ENCODE results near the gene NFKBIL1.
"Not testable (repeated sequence)": the region's sequence is repeated elsewhere in the genome, so short reads cannot be mapped to it uniquely, and the experiment has no call there.

The NFKBIL1 gene, protein sequence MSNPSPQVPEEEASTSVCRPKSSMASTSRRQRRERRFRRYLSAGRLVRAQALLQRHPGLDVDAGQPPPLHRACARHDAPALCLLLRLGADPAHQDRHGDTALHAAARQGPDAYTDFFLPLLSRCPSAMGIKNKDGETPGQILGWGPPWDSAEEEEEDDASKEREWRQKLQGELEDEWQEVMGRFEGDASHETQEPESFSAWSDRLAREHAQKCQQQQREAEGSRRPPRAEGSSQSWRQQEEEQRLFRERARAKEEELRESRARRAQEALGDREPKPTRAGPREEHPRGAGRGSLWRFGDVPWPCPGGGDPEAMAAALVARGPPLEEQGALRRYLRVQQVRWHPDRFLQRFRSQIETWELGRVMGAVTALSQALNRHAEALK

DNA sequence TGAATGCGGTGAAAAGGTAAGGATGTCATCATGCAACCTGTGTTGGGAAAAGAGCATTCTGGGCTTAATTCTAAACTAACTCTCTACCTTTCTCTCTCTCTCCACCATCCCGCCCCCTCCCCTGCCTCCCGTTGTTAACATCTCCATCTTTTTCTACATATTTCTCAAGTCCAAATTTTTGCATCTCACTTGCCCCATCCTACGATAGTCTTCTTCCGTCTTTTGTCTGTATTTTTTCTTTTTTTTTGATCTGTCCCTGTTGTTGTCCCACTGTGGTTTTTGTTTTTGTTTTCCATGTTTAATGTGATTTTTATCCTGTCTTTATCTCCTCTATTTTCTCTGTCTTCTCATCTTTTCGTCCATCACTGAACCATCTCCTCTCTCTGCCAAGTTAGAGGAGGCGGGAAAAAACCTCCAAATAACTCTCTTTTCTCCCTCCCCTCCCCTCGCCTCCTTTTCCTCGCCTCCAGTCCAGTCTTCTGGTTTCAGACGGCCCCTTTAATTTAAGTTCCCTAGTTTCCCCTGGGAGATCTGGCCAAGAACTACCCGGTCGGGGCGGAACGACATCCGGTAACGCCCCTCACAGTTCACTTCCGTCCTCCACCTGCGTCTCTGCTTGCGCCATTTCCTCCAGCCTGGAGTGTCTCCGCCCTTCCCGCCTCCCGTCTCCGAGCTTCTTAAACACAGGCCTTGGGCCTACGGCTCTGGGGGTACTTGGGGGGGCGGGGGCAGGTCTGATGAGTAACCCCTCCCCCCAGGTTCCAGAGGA lies at the start of gene NFKBIL1:
Gene NFKBIL1 (plus strand): TSS at position 651 of the 769 bp plus-strand sequence. CDS start 87 bp downstream, at position 738.
- peak; percentile 82 to 88 for DNase-seq (ENCODE audit: low read depth in 2 of 2)

DNA sequence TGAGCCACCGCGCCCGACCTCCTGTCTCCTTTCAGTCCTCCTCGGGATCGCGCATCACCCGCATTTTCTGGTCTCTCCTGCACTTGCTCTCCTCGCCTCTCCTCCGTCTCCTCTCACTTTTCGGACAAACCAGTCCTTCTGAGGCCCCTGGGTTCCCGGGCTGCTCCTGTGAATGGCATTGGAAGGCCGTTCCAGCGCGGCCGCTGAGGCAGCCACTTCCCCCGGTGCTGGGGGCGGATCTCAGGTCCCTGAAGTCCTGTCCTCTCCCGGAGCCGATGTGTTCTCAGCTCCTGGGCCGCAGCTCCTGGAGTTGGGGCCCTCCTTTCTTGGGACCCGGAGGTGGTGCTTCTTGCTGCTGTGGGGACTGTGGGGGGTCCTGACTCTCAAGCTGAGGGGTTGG lies 48.7 kb upstream of the NFKBIL1 start:
- DNase-seq (ENCODE audit: low read depth in 2 of 2) = no peak

DNA sequence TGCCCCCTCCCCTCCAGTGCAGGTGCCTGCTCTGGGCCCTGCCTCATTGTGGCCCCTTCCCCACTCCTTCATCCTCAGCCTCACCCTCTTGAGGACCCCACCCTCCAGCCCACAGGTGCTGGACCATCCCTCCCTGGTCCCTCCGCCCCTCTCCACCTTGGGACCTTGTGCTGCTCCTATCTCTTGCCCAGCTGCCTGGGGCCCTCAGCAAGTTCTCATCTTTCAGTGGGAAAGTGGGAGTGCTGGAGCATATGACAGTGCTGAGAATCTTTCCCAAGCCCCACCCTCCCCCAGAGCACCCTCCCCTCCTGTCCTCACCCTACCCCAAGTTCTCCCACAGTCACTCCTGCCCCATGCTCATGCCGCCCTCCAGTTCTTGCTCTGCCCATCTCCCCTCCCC lies 47.8 kb upstream of the NFKBIL1 start:
- DNase-seq (ENCODE audit: low read depth in 2 of 2) = not testable (repeated sequence)

DNA sequence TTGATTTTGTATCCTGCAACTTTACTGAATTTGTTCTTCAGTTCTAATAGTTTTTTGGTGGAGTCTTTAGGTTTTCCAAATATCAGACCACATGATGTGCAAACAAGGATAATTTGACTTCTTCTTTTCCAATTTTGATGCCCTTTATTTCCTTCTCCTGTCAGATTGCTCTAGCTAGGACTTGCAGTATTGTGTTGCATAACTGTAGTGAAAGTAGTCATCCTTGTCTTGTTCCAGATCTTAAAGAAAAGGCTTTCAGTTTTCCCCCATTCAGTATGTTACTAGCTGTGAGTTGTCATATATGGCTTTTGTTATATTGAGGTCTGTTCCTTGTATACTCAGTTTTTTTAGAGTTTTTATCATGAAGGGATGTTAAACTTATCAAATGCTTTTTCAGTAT lies 44.8 kb upstream of the NFKBIL1 start:
- no peak for DNase-seq (ENCODE audit: low read depth in 2 of 2)

DNA sequence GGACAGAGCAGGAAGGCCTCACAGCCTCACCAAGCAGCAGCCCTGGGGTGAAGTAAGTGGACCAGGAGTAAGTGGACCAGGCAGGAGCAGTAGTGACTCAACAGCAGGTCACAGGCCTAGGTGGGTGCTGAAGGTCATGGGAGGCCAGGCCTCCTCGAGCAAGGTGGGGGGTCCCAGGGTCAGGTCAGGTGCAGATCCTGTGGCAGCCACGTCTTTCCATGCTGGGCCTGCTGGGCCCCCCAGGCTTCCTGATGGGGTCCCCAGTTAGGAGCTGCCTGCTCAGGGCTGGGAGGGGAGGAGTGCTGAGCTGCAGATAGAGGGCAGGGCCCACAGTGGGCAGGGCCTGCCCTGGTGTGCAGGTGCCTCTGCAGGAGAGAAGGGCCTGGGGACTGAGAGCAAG lies 38.4 kb upstream of the NFKBIL1 start:
- not testable (repeated sequence) for DNase-seq (ENCODE audit: low read depth in 2 of 2)

DNA sequence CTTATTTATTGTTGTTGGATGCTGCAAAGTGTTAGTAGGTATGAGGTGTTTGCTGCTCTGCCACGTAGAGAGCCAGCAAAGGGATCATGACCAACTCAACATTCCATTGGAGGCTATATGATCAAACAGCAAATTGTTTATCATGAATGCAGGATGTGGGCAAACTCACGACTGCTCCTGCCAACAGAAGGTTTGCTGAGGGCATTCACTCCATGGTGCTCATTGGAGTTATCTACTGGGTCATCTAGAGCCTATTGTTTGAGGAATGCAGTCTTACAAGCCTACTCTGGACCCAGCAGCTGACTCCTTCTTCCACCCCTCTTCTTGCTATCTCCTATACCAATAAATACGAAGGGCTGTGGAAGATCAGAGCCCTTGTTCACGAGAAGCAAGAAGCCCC lies 37.4 kb upstream of the NFKBIL1 start:
- no peak for DNase-seq (ENCODE audit: low read depth in 2 of 2)

DNA sequence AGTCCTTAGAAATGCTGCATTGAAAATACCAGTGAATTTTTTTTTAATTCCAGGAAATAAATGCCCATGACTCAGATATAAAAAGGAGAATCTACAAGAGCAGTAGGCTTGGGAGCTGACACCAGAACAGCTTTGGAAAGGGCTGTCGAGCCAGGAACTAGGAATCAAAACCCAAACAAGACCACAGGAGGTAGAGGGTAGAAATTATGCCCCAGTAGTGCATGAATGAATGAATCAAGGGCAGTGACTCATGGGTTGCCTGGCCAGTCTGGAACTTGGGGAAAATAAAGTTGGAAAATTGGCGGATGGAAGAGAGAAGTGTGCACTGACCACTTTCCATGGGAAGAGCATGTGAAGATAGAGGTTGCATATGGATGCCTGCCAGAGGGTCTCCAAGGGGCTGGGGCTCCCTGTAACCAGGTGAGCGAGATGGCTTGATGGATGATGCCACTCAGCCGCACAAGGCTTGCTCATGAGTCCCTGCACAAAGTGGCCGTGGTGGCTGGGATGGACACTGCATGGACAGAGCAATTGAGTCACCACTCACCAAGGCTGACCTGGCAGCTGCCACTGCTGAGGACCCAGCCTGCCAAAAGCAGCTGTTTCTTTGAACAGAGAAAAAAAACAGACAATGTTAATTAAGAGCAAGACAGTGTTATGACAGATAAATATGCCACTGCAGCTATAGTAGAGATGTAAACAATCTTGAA lies 33.8 kb upstream of the NFKBIL1 start:
- DNase-seq (ENCODE audit: low read depth in 2 of 2) = no peak

DNA sequence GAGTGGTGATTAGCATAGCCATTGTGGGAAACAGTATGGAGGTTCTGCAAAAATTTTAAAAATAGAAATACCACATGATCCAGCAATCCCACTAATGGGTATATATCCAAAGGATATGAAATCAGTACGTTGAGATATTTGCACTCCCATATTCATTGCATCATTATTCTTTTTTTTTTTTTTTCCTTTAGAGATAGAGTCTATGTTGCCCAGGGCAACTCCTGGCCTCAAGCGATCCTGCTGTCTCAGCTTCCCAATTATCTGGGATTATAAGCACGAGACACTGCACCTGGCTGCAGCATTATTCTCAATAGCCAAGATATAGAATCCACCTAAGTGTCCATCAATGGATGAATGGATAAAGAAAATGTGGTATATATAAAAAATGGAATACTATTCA lies 25.6 kb upstream of the NFKBIL1 start:
- no peak for DNase-seq (ENCODE audit: low read depth in 2 of 2)

DNA sequence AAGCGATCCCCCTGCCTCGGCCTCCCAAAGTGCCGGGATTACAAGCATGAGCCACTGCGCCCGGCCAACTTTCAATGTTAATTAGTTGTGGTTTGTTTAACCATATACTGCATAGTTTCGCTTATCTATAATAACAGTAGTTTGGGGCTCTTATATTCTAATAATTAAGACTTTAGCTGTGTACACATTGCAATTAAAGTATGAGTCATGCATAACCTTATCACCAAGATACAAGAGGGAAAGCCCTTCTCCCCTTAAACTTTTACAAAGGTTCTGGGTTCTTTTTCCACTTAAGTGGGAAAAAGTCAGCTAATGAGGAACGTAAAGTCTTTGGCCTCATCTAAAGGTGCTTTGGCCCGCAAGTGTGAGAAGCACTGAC lies 21.9 kb upstream of the NFKBIL1 start:
- no peak for DNase-seq (ENCODE audit: low read depth in 2 of 2)

DNA sequence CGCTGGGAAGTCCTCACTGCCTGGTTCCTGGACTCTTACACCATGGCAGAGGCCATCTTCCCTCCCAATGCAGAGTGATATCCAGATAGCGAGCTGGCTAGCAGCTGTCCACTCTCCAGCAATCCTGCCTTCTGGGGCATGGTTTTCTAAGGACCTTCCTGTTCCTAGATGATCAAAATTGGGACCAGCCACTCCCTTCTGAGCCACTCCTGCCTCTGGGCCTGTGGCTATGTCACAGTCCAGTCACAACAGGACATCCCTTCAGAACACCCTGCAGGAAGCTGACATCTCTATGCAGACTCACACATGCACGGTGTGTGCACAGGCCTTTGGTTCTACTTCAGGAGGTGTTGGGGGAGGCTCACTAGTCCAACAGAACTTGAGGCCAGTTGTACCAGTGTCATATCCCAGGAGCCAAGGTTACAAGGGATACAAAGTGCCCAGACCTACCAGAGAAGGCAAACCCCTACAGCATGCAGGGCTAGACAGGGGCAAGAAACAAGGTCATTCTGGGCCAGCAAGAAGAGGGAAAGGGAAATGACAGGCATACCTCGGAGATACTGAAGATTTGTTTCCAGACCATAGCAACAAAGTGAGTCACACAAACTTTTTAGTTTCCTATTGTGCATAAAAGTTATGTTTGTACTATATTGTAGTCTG lies 21.3 kb upstream of the NFKBIL1 start:
- no peak for DNase-seq (ENCODE audit: low read depth in 2 of 2)

DNA sequence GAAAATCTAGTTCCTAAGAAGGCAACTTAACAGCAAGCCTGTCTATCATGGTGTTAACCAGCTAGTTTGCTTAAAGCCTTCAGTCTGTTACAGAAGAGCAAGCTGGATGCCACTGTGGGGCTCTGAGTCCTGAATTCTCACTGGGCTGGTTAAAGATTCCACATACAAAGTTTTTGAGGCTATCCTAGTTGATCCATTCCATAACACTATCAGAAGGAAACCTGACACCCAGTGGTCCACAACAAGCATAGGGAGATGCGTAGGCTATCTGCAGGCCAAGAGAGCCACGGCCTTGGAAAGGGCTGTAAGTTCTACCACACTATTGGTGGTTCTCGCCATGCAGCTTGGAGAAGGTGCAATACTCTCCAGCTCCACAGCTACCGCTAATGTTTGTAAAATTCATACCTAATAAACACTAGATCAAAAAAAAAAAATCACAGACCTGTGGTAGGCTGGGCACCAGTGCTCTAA lies 19.1 kb upstream of the NFKBIL1 start:
- no peak for DNase-seq (ENCODE audit: low read depth in 2 of 2)

DNA sequence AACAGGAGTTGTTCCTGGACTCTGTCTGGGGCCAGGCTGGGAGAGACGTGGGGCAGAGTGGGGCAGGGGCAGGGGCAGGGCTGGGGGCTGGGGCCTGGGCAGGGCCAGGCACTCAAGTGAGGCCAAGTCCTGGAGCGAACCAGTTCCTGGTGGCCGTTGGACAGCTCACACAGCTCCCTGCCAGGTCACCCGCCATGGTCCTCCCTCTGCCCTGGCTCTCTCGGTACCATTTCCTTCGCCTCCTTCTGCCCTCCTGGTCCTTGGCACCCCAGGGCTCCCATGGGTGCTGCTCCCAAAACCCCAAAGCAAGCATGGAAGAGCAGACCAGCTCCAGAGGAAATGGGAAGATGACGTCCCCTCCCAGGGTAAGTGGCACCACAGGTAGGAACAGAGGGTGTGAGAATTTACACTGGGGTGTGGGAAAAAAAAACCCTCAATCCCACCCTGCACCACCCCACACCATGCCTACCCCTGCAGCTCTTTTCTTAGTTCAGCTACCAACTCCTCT lies 18.5 kb upstream of the NFKBIL1 start, which contains the start of gene MCCD1:
Gene MCCD1 (plus strand): TSS at position 142 of the 508 bp plus-strand sequence. CDS start 53 bp downstream, at position 195.
- DNase-seq (ENCODE audit: low read depth in 2 of 2) = no peak

DNA sequence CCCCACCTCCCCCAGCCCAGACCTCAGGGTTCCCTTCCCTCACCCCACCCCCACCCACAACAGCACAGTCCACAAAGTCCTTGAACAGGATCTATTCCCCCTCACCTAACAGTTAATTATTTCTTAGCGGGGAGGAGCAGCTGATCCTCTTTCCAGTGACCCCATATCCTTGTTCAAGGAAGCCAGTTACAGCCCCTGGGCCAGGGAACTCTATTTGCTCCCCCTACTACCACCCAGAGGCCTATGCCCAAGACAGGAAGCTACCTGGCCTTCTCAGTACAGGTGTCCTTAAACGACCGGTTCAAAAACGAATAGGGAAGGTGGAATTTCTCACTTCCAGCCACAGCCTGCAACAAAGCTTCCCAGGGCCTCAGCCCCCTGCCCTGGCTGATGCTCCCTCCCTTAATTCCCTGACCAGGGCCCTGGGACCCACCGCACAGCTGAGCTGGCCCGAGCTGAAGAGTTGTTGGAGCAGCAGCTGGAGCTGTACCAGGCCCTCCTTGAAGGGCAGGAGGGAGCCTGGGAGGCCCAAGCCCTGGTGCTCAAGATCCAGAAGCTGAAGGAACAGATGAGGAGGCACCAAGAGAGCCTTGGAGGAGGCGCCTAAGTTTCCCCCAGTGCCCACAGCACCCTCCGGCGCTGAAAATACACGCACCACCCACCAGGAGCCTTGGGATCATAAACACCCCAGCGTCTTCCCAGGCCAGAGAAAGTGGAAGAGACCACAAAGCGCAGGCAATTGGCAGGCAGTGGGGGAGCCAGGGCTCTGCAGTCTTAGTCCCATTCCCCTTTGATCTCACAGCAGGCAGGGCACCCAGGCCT lies 17.9 kb upstream of the NFKBIL1 start:
- DNase-seq (ENCODE audit: low read depth in 2 of 2) = no peak

DNA sequence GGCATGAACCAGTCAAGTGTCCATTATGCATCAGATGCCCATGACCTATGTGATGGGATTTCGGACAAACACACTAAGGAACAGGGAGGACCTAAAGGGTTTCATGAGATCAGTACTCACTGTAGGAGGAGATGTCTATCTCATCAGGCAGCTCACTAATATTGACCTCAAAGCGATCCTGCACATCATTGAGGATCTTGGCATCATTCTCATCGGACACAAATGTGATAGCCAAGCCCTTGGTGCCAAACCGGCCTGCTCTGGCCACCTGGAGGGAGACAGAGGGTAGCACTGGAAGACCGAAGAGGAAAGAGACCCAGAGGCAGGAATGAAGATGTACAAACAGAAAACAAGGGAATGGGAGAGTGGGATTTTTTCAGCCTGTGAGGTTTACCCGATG lies 16.7 kb upstream of the NFKBIL1 start:
- DNase-seq (ENCODE audit: low read depth in 2 of 2) = no peak

DNA sequence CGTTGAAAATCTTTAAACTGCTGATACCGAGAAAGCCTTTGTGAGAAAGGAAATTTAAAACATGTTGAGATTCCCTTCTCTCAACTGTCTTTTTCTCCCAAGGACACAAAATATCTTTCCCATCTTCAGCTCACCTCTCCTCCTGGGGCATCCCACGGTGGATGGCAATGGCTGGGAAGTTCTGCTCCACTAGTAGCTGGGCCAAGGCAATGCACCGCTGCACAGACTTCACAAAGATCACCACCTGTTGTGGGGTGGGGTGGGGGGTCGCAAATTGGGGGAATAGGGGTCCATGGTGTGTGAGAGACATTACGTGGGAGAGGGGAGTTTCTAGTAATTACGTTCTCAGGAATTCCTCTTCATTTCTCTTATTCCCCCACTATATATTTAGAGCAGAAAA lies 16.2 kb upstream of the NFKBIL1 start:
- no peak for DNase-seq (ENCODE audit: low read depth in 2 of 2)

DNA sequence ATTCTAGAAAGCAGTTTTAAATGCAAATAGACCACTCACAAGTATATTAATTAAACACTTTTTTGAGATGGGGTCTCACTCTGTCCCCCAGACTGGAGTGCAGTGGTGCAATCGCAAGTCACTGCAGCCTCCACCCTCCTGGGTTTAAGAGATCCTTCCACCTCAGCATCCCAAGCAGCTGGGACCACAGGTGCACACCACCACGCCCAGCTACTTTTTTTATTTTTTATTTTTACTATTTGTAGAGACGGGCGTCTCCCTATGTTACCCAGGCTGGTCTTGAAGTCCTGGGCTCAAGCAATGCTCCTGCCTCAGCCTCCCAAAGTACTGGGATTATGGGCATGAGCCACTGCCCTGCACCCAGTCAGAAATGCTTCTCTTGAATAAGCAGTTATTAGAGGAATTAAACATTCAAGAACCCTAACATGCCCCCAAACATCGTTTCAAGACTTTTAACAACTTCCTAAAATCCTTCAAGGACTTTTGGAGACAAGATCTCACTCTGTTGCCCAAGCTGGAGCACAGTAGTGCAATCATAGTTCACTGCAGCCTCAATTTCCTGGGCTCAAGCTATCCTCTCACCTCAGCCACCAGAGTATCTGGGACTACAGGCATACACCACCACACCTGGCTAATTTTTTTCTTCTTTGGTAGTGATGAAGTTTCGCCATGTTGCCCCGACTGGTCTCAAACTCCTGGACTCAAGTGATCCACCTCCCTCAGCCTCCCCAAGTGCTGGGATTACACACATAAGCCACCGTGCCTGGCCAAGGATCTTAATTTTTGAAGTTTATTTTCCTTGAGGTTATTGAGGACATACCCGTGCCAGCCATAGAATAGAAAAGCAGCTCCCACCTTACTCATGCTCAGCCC lies 15.4 kb upstream of the NFKBIL1 start:
- DNase-seq (ENCODE audit: low read depth in 2 of 2) = no peak

DNA sequence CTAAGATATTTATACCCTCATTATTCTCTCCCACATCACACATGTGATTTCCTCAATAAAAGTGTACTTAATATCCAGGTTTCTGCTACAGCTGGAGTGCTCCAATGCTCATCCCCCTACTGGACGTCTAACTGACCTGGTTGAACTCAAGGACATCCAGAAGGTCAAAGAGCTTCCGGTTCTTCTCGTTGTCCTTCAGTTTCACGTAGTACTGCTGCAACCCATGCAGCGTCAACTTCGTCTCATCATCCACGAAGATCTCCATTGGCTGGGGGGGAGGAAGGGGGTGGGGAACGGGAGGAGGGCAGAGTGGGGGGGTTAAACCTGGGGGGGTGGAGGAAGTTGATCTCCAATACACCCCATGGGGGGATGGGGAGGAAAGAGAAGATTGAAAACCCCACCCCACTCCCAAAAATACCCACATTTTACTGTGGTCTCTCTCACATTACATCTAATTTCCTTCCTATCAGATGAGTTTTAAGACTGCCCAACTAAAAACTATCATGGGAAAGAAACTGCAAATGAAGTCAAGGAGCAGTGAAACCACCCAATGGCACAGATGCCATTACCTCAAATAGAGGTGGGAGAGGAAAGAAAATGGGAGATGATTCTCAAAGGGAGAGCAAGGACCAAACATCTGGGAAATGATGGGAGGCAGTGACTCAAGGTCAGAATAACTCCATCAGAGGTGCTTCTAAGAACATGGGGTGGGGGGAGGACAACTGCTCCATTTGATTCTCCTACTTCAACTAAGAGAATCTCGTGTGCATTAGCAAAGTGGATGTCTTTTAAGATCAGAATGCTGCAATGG lies 14.6 kb upstream of the NFKBIL1 start:
- no peak for DNase-seq (ENCODE audit: low read depth in 2 of 2)

DNA sequence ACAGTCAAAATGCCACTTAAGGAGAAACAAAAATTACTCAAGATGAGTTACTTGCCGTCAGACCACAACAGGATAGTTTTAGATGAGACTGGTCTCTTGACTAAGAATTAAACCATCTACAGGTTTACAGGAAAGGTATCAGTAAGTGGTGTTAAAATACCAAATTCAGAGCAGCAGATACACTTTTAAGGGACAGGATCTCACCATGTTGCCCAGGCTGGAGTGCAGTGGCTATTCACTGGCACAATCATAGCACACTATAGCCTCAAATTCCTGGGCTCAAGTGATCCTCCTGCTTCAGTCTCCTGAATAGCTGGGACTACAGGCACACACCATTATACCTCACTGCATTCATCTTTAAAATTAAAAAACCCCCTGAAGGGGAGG lies 14.0 kb upstream of the NFKBIL1 start:
- no peak for DNase-seq (ENCODE audit: low read depth in 2 of 2)

DNA sequence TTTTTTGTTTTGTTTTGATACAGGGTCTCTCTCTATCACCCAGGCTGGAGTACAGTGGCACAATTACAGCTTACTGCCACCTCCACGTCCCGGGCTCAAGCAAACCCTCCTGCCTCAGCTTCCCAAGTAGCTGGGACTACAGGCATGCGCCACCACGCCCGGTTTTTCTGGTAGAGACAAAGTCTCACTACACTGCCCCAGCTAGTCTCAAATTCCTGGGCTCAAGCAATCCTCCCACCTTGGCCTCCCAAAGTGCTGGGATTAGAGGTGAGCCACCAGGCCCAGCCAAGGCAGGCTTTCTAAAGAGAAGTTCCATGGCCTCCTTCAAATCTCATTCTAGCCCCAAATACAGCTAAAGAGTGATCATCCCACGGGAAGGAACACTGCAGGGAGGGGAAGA lies 13.4 kb upstream of the NFKBIL1 start:
- DNase-seq (ENCODE audit: low read depth in 2 of 2) = no peak
